GM18507 (cell line): Measurements from ENCODE around the gene MARCHF11.

Source experiments
- DNase-seq: peaks from one replicate; pipeline ENCODE4 v3.0.0; 2011; ENCODE audit warnings: low read depth; ENCODE audit not compliant: insufficient read length; ENCODE audit errors: extremely low spot score
- FAIRE-seq: peaks from 2 replicates; lab custom pipeline; 2011; peaks lifted over from hg19 to GRCh38; lab: Jason Lieb, UNC

The MARCHF11 gene

DNA sequence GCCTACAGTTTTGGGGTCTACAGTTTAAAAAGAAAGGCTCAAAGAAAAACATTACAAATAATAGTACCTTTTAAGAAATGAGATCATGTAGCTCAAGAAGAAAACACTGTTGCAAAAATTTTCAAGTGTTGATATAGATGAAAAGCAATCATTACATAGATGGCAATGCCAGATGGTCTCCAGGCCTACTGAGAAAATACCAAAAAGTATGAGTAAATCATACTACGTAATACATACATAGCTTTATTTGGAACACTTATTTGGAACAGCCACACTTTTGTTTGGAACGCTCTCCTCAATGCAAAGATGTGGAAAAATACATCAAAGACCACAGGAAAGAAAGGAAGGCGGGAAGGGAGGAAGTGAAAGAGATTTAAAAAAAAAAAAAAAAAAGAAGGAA lies 44.1 kb downstream of the MARCHF11 start:
- no peak for FAIRE-seq
- DNase-seq, result no peak

DNA sequence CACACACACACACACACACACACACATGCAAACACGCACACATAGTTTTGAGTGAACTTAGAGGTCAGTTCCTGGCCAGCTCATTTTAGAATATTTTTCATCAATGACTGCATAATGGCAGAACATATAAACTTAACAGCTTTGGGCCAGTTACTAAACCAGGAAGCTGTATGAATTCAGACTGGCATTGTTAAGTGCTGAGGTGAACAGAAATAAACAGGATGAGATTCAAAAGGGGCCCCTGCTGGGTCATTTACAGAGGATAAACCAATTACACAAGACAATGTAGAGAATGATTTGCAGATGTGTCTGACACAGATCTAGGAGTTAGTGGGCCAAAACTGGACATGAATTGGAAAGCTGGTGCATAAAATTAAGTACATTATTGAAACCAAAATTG lies 44.6 kb downstream of the MARCHF11 start:
- FAIRE-seq (no peak), DNase-seq (no peak)

DNA sequence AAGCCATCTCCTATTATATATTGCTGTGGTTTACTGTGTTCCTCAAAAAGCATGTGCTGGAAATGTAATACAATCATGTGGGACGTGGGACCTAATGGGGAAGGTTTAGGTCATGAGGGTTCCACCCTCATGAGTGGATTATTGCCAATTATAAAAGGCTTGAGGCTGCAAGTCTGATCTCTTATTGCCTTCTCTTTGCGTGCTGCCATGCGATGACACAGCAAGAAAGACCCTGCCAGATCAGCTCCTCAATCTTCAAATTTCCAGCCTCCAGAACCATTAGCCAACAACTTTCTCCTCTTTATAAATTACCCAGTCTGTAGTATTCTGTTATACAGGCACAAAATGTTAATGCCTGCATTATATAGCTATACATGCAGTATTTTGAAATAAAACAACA lies 45.4 kb downstream of the MARCHF11 start:
- DNase-seq, result no peak

DNA sequence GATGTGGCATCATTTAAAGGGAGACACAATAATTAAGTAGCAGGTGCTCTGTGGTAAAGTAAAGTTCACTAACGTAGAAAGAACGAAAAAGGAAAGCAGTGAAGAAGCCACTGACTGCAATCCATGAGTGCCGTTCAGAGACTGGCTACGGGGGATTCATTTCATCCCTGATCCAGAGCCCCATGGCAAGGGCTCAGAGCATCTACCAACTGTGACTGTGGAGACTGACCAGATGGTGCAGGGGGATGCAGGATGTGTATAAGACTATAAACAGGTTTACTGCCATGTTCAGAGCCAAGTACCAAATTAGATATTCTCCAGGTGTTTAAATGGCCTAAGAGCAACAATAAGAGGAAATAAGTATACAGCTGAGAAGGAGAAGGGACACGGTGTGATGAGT lies 47.7 kb downstream of the MARCHF11 start:
- FAIRE-seq (no peak), DNase-seq (no peak)

More for the DNA sequence above, 45.4 kb downstream of the MARCHF11 start:
- FAIRE-seq, result no peak

DNA sequence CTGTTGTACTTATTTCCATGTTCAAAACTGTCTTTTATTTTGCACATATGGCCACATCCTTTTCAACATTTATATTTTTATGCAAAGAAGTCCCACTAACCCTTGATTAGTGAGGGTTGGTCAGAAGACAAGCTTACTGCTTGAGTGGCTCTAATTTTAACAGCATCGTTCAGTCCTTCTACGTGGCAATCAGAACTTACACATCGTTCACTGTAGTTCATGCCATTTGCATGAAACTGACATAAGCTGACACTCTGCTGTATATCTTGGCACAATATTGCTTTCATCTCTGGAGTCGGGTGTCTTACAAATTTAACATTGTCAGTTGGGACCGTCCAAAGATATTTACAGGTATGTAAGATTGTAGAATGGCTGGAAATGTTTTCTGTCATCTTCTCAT lies 50.6 kb downstream of the MARCHF11 start:
- FAIRE-seq (no peak), DNase-seq (no peak)

DNA sequence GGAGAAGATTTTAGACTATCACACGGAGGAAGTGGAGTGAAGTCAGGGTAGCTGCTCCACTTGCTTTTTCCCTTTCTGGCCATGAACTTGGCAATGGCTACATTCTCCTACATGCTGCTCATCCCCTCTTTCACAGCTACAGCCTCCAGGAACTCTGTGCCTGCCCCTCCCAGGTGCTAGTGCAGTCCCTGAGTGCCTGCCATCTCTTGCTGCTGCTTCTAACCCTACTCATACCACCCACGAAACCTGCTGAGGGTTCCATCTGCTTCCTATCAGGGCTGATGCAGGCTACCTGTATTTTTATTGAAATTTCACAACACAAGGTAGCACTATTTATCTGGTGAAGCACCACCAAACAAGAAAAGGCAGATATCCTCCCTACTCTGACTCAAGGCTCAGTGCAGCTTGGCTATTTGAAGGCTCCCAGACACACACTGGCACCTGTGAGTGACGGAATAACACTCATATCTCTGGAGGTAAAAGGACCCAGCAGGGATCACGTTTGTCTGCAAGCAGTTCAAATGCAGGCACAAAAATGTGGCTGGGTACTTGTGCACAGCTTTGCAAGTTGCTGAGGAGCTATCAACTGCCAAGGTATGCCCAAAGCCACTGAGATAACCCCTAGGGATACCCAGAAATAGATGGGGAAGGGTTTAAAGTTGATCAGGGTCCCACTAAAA lies 51.6 kb downstream of the MARCHF11 start:
- FAIRE-seq, result no peak
- no peak for DNase-seq

DNA sequence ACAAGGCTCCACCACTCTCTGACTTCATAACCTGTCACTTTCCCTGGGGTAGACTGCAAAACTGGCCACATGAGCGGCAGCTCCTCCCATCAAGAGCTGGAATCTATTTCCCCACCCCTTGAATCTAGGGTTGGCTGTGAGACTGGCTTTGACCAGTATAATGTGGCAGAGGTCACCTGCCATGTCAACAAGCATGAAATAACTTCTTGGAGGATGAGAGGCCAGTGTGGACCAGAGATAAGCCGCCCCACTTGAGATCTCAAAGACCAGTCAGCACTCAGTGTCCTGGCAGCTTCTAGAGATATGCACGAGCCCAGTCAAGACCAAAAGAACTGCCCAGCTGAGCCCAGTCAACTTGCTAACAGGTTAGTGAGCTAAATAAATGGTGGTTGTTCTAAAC lies 59.0 kb downstream of the MARCHF11 start:
- no peak for DNase-seq
- no peak for FAIRE-seq

DNA sequence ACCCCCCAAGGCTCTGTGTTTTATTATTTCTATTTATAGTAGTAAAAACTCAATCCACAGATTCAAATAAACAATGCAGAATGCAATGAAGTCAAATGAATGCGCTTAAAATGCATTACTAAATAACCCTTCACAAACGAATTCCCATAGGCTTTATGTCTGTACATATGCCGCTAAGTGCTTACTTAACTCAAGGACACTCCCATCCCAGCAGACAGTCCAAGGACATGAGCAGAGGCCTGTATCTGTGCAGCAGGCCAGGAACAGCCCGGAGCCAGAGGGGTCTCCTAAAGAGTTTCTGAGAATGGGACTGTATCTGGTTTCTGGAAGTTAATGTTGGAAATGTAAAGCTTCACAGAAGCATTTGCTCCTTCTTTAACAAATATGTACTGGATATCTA lies 59.8 kb downstream of the MARCHF11 start:
- DNase-seq (no peak), FAIRE-seq (no peak)

DNA sequence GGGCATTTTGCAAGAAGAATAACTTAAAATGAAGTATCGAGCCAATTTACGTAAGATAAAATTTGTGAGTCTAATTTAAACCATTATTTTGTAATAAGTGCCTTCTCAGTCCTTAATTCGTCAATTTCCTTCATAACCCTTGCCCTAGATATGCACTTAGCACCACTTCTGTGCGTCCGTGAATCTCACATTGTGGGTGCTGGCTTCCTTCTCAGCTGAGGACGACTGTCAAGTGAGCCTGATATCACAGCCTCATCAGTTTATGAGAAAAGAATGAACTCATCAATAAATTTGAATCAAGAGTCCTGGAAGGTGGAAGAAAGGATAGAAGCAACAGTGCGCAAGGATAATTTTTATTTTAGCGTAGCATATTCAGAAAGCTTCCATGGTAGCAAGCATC lies 64.5 kb downstream of the MARCHF11 start:
- DNase-seq (no peak), FAIRE-seq (no peak)

DNA sequence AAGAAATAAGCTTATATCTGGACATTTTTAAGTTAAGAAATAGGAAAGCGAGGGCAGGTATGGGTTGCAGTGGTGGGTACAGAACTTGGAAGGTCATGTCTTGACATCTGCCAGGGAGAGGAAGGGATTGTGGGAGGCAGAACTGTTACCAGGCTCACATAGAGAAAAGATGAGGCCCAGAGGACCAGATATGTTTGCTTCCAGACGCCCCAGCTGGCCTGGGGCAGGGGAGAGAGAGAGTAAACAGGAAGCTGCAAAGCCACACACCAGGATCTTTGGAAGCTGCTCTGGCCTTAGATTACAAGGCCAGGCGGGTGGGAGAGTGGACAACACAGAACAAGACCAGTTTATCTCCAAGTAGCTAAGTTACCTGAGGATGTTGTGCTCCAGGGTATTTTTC lies 71.2 kb downstream of the MARCHF11 start:
- FAIRE-seq, result no peak
- DNase-seq, result no peak

DNA sequence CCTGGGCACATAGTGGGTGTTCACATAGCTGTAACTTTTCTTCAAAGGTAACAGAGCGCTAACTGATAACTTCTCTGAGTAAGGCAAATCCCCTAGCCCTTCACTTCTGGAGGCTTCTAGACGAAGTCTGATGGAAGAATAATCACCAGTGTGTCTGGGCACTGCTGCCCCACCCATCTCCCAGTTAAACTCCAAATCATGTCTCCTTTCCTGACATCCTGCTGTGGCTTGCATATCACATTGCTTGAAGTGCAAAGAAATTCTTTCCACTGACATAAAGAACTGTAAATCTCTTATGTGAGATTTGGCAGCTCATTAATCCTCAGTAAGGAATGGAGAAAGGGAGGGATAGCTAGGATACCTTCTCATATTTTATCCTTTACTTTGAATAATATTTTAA lies 74.6 kb downstream of the MARCHF11 start:
- FAIRE-seq, result no peak
- no peak for DNase-seq

DNA sequence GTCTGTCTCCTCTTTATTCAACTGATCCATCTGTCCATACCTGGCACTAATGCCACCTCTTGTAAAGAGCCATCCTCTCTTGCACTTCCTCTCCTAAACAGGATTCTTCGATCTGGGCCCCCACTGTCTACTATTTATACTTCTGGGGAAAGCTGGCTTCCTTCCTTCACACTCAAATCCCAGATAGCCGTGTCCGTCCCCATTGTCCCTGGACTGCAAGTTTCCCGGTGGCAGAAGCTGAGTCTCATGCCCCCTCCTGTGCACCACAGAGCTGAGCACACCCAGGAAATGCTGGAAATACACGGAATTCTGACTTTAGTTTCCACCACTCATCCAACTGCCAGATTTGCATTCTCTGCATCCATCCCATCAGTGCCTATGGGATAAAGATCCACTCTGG lies 84.0 kb downstream of the MARCHF11 start:
- FAIRE-seq (no peak), DNase-seq (no peak)

DNA sequence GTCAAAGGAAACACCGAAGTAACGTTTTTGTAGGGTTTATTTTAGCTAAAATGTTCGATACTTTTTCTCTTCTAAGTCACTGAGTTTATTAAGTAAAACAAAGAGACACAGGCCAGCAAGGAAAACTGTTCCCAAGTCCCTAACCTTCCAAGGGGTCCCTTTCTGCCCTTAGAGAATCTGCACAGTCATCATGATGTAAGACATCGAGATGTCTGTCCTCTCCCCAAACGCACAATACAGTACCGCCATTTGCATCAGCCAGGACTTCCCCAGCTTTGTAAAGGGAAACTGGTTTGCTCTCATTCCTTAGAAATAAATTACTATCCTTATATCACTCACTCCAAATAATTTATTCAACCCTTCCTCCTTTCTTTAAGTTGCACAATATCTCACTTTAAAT lies 89.3 kb downstream of the MARCHF11 start:
- FAIRE-seq, result no peak

DNA sequence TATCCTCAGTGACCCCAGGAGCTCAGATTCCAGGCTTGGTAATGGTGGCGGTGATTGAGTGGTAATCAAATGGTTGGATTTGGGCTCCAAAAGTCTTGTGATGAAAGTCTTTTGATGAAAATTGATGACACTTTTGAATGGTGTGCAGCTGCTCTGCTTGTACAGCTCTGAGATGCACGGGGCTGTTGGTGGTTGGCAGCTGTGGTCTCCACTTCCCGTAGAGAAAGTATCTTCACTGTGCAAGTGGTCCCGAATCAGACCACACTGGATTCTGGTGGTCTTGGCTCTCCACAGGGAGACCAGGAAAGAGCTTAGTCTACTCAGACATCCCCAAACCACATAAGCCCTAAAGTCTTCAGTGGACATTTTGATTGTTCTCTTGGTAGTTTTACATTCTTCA lies 96.6 kb downstream of the MARCHF11 start:
- FAIRE-seq (no peak), DNase-seq (no peak)

More for the DNA sequence above, 89.3 kb downstream of the MARCHF11 start:
- DNase-seq, result no peak

DNA sequence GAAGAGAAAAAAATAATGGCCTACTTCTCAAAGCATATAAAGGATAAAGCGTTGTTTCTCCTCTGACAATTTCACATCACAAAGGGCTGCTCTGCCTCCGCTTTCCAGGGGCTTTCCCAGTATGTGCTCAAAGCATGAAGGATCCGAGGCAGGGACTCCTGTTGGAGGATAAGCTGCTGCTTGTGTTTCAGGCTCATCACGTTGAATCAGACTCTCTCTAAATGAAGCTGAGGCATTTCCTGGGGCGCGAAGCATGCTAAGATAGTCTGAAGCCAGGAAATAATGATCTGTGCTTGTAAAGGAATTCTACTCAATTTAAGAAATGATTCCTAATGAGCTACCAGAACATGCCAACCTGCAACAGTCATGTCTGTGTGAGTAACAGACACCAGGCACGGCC lies 97.5 kb downstream of the MARCHF11 start:
- FAIRE-seq, result no peak
- no peak for DNase-seq

DNA sequence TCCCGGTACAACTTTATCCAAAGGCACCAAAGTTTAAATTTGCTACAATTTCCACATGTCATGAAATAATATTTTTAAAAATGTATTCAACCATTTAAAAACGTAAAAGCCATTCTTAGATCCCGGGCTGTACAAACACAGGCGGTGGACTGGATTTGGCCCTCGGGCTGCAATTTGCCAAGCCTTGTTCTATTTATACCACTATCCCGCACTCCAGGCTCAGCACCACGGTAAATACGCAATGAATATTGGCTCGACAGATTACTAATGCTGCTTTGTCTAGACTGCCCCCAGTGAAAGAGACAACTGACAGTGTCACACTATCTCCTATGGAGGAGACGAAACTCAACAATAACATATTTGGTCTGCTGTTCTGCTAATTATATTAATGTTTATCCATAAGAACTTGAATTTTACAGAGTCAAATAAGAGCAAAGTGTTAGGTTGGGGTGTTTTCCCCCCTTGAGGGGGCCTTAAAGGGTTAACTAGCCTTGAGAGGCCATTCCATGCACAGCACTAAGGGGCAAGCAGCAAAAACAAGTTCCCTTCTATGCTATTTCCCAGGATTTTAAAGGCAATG lies 98.1 kb downstream of the MARCHF11 start:
- FAIRE-seq (no peak), DNase-seq (no peak)

DNA sequence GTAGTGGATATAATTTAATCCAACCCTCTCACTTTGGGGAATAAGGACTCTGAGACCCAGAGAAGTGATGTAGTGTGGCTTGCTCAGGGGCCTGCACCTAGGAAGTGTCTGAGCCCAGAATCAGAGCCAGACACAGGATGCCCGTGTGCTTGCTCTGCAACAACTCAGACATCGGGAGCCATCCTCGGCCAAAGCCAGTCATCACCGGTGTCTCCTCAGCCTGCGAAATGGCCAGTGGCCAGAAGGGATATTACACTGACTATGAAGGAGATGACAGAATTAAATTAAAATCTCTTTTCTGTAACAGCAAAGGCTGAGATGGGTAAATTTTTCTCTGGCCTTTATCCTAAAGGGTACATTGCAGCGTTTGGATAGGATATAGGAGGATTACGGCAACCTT lies 102.9 kb downstream of the MARCHF11 start:
- DNase-seq (no peak), FAIRE-seq (no peak)

DNA sequence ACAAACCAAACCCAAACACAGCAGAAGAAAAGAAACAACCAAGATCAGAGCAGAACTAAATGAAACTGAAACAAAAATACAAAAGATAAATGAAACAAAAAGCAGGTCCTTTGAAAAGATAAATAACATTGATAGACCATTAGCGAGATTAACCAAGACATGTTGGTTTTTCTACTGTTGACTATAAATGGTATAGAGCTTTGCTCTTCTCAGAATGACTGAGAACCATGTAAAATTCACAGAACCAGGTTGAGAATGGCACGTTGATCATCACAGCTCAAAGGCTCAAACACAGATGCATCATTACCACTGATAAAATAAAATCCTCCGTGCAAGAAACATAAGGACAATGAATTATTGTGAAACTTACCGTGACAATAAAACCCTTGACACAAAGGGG lies 105.2 kb downstream of the MARCHF11 start:
- no peak for DNase-seq
- no peak for FAIRE-seq

DNA sequence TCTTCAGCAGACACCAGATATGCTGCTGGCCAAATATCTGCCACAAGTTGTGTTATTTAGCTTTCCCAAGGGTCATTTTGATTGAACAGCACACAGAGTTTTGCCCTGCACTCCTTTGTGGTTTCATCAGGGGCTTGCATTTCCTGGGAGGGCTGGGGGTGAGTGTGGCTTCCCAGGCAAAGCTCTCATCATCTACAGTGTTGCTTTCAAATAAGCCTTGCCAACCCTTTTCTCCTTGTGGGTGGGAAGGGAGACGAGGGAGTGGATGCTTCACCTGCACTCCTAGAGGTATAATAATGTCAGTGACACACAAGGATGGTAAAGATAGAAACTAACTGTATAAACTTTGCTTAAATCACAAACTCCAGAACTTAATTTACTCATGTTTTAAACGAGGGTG lies 107.0 kb downstream of the MARCHF11 start:
- no peak for FAIRE-seq

DNA sequence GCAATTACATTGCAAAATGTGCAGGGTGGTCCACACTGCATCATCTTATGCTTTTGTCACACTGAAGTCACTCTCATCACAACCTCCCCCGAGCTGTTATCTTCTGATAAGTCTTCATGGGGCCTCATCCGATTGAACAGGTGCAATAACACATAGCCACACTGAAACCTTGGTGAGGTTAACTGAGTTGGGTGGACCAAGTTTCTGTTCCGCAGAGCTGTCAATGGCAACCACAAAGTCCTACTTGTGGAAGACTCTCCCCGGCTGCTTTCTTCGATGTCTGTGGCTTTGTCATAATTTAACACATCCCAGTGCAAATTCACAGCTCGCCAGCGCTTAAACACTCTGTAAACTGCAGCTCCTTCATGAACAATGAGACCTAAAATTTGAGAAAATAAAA lies 112.2 kb downstream of the MARCHF11 start:
- DNase-seq (no peak), FAIRE-seq (no peak)

More for the DNA sequence above, 107.0 kb downstream of the MARCHF11 start:
- DNase-seq, result no peak

DNA sequence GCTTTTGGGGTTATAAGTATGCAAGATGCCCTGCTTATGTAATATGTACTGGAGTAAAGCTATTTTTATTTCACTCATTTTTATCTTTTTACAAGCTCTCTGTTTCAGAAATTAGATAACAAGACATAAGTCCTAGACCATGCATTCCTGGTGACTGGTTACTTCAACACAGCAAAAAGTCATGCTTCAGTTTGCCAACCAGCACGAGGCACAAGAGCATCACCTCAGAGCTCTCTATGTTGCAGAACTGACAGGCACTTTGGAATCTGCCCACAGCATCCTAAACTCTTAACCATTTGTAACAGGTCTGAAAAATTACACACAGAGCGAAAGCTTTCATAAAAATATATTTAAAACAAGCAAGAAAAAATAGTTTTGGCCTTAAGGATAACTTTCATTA lies 112.8 kb downstream of the MARCHF11 start:
- no peak for FAIRE-seq
- no peak for DNase-seq

DNA sequence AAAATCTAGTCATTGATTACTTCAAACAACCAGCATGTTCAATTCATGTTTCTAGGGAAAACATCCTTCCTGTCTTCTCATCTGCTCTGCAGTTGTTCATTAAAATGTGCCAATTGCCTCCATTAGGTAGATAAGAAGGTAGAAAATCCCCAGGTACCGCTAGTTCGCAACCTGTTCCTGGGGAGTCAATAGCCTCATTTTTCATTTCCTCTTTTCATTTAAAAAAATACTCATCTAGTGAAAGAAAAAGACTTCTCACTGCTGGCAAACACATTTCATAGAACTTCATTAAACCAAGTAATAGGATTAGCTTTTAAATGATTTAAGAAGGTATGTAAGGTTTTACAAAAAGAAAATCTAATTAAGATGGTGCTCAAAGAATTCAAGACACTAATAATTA lies 113.3 kb downstream of the MARCHF11 start:
- no peak for FAIRE-seq

More for the DNA sequence above, 113.3 kb downstream of the MARCHF11 start:
- no peak for DNase-seq
